HG03442 (cell line): Measurements from ENCODE around the gene PAMR1.

ENCODE experiments used
- ATAC-seq: cut with Tn5 transposase; IDR thresholded peaks from one replicate; pipeline ENCODE4 v1.9.1; 2021; ENCODE audit warnings: mild to moderate bottlenecking, moderate library complexity; ENCODE audit not compliant: unreplicated experiment

PAMR1 gene

GRCh38 chr11:35412285-35412684, 113.1 kb downstream of the PAMR1 start:
- no peak for ATAC-seq

- no peak for ATAC-seq
Observed at GRCh38 chr11:35407041-35407440, 118.4 kb downstream of the PAMR1 start.

GRCh38 chr11:35404388-35404775, 121.0 kb downstream of the PAMR1 start:
- no peak for ATAC-seq

DNA sequence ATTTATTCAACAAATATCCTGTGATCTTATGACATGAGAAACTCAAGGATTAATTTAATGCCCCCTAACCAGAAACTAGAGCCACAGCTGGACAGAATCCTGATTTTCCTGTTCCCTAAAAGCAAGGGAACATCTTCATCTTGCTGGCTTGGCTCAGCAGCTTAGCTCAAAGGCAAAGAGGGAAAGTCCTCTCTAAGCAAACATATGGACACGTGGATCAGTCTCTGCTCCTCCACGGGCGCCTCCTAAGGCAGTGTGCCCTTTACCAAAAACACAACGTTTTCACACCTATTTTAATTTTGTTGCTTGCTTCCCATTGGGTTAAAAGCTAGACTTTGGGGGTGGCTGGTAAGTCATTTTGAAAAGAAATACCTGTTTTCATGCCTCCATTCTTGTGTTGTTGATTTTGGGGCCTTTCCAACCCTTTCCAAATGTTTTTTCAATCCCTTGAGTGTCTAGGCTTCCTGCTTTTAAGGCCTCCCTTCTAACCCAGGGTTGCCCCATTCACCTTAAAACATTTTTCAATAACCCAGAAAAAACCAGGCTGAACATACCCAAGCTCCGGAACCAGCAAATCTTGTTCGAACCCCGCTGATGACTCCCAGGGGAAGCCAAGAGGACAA, 121.5 kb downstream of the PAMR1 start:
- no peak for ATAC-seq

DNA sequence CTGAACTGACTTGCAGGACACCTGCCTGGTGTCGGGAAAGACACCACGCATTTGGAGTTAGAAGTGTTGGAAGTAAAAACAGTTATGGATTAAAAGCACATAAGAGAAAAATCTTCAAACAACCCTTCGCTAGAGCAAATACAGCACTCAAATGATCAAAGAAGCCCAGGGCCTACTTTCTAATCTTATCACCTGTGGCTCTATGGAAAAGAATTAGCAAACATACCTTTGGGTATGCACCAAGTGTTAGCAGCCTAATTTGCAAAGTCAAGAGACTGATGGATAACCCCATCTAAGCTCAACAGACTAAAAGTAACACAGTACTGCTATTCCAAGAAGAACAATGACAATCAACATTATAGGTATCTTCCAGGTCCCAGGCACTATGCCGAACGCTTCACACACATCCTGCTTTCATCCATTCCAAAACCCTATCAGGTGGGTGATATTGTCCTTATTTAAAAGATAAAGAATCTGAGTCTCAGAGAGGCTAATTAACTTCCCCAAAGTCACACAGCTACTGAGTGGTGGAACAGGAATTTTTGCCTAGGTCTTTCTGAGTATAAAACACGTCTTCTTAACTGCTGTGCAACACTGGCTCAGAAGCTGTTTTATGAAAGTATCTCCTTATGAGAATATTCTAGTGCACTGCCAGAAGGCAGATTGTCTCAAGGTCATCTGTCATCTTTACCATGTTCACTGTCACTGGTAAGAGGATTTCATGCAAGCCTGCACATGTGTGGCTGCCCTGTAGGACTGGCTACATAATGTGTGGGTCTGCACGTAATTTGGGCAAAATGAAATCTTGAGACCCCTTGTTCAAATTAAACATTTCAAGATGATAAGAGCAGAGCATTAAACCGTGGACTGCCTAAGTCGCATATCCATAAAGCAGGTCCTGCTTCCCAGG, 122.4 kb downstream of the PAMR1 start:
- no peak for ATAC-seq

GRCh38 chr11:35398881-35399280, 126.5 kb downstream of the PAMR1 start:
- no peak for ATAC-seq

GRCh38 chr11:35394941-35395340, 130.5 kb downstream of the PAMR1 start:
- ATAC-seq, result no peak

GRCh38 chr11:35393098-35393497, 132.3 kb downstream of the PAMR1 start:
- no peak for ATAC-seq

DNA sequence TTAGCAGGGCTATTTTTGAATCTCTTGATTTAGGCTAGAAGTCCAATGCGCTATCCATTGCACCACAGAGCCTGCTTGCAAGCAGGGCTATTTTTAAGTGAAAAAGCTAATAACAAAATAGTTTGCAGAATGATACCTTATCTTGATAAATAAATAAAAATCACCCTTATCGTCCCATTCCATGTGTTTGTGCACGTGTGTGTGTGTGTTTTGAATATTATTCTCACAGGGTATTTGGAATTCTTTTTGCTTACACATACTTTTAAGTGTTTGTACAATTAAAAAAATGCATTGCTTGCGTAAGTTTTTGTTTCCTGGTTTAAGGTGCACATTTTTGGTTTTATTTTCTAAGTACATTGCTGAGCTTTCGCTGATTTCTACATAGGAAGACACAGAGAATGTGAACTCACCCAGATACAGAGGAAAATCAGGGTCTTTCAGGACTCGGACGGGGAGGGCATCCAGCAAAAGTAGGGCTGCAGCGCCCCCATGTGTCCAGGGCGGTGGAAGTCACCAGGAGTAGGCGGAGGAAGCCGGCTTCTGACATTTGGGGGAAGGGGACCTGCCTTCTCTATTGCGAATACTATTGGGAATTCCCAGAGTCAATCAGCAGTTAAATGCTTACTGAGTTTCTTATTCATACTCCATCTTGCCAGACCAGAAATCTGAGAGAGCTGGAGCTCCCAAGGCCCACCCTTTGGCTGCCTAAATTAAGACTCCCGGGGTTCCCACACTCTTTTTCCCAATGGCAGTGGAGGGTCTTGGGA, 133.3 kb downstream of the PAMR1 start:
- ATAC-seq, result peak; percentile 40

DNA sequence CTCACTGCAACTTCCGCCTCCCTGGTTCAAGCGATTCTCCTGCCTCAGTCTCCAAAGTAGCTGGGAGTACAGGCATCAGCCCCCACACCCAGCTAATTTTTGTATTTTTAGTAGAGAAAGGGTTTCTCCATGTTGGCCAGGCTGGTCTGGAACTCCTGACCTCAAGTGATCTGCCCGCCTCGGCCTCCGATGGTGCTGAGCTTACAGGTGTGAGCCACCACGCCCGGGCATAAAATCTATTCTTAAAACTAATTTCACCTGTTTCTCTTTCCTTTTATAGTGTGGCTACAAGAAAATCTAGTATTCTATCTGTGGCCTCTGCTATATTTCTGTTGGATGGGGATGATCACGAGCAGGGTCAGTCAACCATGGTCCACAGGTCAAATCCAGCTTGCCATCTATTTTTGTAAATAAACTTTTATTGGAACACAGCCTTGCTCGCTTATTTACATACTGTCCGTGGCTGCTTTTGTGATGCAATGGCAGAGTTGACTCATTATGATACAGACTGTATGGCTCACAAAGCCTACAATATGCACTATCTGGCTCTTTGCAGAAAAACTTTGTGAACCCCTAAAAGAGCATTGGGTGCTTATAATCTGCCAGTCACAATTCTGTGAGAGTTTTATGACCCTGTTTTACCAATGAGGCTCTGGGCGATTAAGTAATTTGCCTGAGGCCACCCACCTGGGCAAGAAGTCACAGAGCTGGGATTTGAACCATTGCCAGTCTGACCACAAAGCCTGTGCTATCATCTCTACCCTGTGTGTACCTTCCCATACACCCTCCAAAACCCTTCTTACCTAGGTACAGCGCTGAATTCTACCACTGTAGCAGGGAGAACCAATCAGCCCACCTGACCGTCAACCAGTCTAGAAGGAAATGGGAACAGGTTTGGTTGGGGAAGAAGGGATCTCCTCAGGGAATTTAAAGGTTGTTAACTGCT, 134.4 kb downstream of the PAMR1 start:
- peak; percentile 90 for ATAC-seq

GRCh38 chr11:35389897-35390465, 135.4 kb downstream of the PAMR1 start:
- no peak for ATAC-seq

DNA sequence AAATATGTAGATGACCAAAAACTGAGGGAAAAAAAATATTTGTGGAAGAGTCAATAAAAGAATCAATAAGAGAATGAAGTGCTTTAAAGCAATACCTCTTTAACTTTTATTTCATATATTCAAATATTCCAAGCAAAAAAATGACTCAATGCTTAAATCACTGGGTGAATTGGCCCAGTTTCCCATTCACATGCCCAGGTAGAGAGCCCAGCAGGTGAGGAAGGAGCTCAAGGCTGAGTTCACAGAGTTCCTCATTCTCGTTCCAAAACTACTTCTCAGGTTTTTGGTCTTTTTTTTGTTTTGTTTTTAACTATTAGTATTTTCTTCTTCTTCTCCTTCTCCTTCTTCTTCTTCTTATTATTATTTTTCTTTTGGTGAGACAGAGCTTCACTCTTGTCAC, 136.3 kb downstream of the PAMR1 start:
- no peak for ATAC-seq

DNA sequence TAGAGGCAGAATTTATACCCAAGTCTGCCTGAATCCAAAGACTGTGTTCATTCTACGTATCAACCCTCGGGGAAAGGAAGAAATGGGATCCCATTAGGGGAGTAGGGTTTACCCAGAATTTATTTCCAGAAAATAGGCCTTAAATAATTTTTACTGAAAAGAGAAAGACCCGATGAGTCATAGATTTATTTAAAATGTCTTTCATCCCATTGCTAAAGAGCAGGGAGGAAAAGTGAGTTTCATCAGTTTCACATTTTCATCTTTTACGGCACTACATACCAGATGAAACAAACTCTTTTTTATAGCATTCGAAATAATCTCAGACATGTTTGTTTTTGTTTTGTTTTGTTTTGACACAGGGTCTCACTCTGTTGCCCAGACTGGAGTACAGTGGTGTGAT, 137.4 kb downstream of the PAMR1 start:
- no peak for ATAC-seq

GRCh38 chr11:35387111-35387982, 138.1 kb downstream of the PAMR1 start:
- ATAC-seq, result no peak

DNA sequence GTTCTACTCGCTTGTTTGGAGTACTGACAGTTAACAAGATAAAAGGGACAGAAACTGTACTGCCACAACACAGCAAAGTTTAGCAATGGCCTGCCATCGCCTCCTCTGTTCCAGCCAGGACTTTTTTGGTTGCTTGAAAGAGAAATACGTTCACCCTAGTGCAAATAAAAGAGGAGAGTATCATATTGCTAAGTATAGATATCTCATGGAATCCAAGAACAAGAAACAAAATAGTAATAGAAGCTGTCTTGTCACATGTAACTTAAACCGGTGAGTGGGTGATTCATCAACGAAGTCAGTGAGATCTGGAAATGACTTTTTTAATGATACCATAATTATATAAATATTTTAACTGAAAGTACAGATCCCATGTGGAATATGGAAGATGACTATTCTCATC, 141.5 kb downstream of the PAMR1 start:
- no peak for ATAC-seq
